WTC11 (cell line): ENCODE data around the gene CDX2. TPM values are rescaled to one million over a fixed set of nuclear protein-coding genes. Genes with fewer than 3 reads are reported as not detected.
A peak's percentile ranks its signal among the peaks of the same experiment; 100 is the strongest.

Experiments used
- ATAC-seq: fragments of 200-7000 bp; cut with Tn5 transposase; 2 replicates; pipeline ENCODE4 v1.10.0; 2021; ENCODE audit warnings: mild to moderate bottlenecking, moderate library complexity
- CTCF ChIA-PET: fragments of 300-600 bp; sonication (Branson Sonifier 250); formaldehyde crosslinking; loops from one replicate; lab custom pipeline; 2021; ENCODE audit warnings: antibody characterized with exemption; lab: Charles Lee
- POLR2A ChIA-PET: fragments of 350-600 bp; sonication (Branson Sonifier 250); formaldehyde crosslinking; loops from one replicate; lab custom pipeline; 2021; ENCODE audit warnings: antibody characterized with exemption; lab: Charles Lee
- DNase-seq: peaks from one replicate; pipeline ENCODE4 v3.0.0; 2021; ENCODE audit warnings: low spot score
- H3K27ac Mint-ChIP-seq: 2 replicates; pipeline ENCODE4 v1.8.0; 2021; ENCODE audit warnings: mixed read lengths
- H3K27me3 Mint-ChIP-seq: 2 replicates; pipeline ENCODE4 v1.8.0; 2021; ENCODE audit warnings: low read depth, mild to moderate bottlenecking, moderate library complexity, mixed read lengths
- H3K36me3 Mint-ChIP-seq: 2 replicates; pipeline ENCODE4 v1.8.0; 2021; ENCODE audit warnings: mixed read lengths
- H3K4me1 Mint-ChIP-seq: 2 replicates; pipeline ENCODE4 v1.8.0; 2022; ENCODE audit warnings: mixed read lengths
- H3K4me3 Mint-ChIP-seq: 2 replicates; pipeline ENCODE4 v1.8.0; 2021; ENCODE audit warnings: mild to moderate bottlenecking, moderate library complexity, mixed read lengths
- H3K9me3 Mint-ChIP-seq: 2 replicates; pipeline ENCODE4 v1.8.0; 2021; ENCODE audit warnings: mixed read lengths
- FOXP1 ChIP-seq: sonication (generic); formaldehyde crosslinking; IDR thresholded peaks from 2 replicates; pipeline ENCODE4 v1.8.0; 2022; ENCODE audit warnings: missing genetic modification reagents, mild to moderate bottlenecking, moderate library complexity, borderline replicate concordance
- GABPB1 ChIP-seq: sonication (generic); formaldehyde crosslinking; IDR thresholded peaks from 2 replicates; pipeline ENCODE4 v1.8.1; 2023; ENCODE audit warnings: mild to moderate bottlenecking, missing genetic modification reagents
- JAZF1 ChIP-seq: fragments of 250-450 bp; sonication (Bioruptor Pico); IDR thresholded peaks from 2 replicates; pipeline ENCODE4 v1.9.0; 2021; ENCODE audit warnings: moderate library complexity, mild to moderate bottlenecking, inconsistent platforms
- MXD4 ChIP-seq: fragments of 250-450 bp; sonication (Bioruptor Pico); IDR thresholded peaks from 2 replicates; pipeline ENCODE4 v1.8.0; 2021; ENCODE audit warnings: mild to moderate bottlenecking, moderate library complexity, borderline replicate concordance
- RORB ChIP-seq: fragments of 250-450 bp; sonication (Bioruptor Pico); IDR thresholded peaks from 2 replicates; pipeline ENCODE4 v1.9.0; 2021; ENCODE audit warnings: mild to moderate bottlenecking
- ZNF138 ChIP-seq: sonication (generic); formaldehyde crosslinking; conservative IDR thresholded peaks from 2 replicates; pipeline ENCODE4 v1.8.1; 2022; ENCODE audit warnings: mild to moderate bottlenecking, moderate library complexity, missing genetic modification reagents
- total RNA-seq: library from RNA; stranded (reverse); gene quantifications from 3 replicates; pipeline ENCODE4 v1.2.3, GENCODE V29; 2021
- TF ChIP-seq, protein P1 (sequence below): fragments of 250-450 bp; sonication (Bioruptor Pico); IDR thresholded peaks from 2 replicates; pipeline ENCODE4 v1.9.0; 2021; ENCODE audit warnings: mild to moderate bottlenecking
- TF ChIP-seq, protein P2 (sequence below): fragments of 250-450 bp; sonication (Bioruptor Pico); IDR thresholded peaks from 2 replicates; pipeline ENCODE4 v1.9.0; 2021; ENCODE audit warnings: mild to moderate bottlenecking, borderline replicate concordance
- TF ChIP-seq, protein P3 (sequence below): sonication (generic); formaldehyde crosslinking; IDR thresholded peaks from 2 replicates; pipeline ENCODE4 v1.8.0; 2022; ENCODE audit warnings: mild to moderate bottlenecking, missing genetic modification reagents
- TF ChIP-seq, protein P4 (sequence below): fragments of 200-600 bp; IDR thresholded peaks from 2 replicates; pipeline ENCODE4 v1.8.0; 2022; ENCODE audit warnings: antibody characterized with exemption
- TF ChIP-seq, protein P5 (sequence below): sonication (generic); formaldehyde crosslinking; IDR thresholded peaks from 2 replicates; pipeline ENCODE4 v1.8.0; 2023; ENCODE audit warnings: mild to moderate bottlenecking, missing genetic modification reagents

Gene CDX2
- total RNA-seq, 1 experiment from 2014 or later = 0.44 TPM

DNA sequence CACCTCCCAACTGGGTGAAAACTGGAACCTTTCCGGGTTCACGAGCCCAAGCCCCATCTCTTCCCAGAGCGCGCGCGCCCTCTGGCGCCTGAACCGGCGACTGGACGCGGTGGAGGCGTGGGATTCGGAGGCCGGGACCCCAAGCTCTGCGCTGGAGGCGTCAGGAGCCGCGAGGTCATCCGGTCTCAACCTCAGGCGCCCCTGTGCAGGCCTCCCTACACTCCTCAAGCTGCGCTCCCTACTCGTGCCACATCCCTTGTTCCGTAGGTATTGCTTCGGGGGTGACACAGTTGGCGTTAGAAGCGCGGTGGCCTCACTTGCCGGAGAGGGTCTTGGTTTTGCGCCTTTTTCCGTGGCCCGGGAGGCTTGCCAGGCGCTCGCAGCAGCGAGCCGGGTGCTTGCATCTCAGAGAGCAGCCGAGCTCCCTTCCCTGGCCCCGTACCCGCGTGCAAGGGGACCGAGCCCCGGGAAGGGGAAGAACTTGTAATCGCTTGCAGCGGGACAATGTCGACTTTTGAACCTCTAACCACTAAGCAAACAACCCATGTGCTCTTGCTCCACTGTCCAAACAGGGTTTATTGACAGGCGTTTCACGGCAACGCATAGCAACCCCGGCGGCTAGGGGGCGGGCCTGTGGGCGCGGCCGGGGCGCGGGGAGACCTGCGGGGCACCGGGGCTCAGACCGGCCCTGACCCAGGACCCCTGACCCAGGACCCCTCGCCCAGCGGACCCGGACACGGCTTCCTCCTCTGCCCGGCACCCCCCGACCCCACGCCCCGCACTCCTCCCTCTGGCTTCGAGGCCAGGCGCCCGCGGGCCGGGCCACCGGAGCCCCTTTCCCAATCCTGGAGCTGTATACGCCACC, 8.5 kb downstream of the CDX2 start:
- Mint-ChIP-seq H3K36me3 (no peaks in the 10 kb centered on the region), H3K4me1 (peaks cover 37% of the 10 kb centered on the region), H3K9me3 (no peaks in the 10 kb centered on the region), H3K4me3 (peak overlapping the region; percentile 56), H3K27me3 (peaks cover 100% of the 10 kb centered on the region), H3K27ac (no peak overlapping the region)
- DNase-seq = peak; percentile 89
- ChIA-PET CTCF (interaction anchor here (0.5 to 3.6 kb wide), 31 partner anchors 9 to 599 kb away, joined by 3 to 46 read pairs (median 5); partner anchors contain the start of genes CDX2 and PDX1), POLR2A (no interaction called here)
- ATAC-seq = peak; percentile 76
- TF ChIP-seq, protein P1, sequence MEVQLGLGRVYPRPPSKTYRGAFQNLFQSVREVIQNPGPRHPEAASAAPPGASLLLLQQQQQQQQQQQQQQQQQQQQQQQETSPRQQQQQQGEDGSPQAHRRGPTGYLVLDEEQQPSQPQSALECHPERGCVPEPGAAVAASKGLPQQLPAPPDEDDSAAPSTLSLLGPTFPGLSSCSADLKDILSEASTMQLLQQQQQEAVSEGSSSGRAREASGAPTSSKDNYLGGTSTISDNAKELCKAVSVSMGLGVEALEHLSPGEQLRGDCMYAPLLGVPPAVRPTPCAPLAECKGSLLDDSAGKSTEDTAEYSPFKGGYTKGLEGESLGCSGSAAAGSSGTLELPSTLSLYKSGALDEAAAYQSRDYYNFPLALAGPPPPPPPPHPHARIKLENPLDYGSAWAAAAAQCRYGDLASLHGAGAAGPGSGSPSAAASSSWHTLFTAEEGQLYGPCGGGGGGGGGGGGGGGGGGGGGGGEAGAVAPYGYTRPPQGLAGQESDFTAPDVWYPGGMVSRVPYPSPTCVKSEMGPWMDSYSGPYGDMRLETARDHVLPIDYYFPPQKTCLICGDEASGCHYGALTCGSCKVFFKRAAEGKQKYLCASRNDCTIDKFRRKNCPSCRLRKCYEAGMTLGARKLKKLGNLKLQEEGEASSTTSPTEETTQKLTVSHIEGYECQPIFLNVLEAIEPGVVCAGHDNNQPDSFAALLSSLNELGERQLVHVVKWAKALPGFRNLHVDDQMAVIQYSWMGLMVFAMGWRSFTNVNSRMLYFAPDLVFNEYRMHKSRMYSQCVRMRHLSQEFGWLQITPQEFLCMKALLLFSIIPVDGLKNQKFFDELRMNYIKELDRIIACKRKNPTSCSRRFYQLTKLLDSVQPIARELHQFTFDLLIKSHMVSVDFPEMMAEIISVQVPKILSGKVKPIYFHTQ (CRISPR knock-in tag) = no peak
- TF ChIP-seq, protein P2, sequence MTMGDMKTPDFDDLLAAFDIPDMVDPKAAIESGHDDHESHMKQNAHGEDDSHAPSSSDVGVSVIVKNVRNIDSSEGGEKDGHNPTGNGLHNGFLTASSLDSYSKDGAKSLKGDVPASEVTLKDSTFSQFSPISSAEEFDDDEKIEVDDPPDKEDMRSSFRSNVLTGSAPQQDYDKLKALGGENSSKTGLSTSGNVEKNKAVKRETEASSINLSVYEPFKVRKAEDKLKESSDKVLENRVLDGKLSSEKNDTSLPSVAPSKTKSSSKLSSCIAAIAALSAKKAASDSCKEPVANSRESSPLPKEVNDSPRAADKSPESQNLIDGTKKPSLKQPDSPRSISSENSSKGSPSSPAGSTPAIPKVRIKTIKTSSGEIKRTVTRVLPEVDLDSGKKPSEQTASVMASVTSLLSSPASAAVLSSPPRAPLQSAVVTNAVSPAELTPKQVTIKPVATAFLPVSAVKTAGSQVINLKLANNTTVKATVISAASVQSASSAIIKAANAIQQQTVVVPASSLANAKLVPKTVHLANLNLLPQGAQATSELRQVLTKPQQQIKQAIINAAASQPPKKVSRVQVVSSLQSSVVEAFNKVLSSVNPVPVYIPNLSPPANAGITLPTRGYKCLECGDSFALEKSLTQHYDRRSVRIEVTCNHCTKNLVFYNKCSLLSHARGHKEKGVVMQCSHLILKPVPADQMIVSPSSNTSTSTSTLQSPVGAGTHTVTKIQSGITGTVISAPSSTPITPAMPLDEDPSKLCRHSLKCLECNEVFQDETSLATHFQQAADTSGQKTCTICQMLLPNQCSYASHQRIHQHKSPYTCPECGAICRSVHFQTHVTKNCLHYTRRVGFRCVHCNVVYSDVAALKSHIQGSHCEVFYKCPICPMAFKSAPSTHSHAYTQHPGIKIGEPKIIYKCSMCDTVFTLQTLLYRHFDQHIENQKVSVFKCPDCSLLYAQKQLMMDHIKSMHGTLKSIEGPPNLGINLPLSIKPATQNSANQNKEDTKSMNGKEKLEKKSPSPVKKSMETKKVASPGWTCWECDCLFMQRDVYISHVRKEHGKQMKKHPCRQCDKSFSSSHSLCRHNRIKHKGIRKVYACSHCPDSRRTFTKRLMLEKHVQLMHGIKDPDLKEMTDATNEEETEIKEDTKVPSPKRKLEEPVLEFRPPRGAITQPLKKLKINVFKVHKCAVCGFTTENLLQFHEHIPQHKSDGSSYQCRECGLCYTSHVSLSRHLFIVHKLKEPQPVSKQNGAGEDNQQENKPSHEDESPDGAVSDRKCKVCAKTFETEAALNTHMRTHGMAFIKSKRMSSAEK (CRISPR knock-in tag) = no peak
- TF ChIP-seq, protein P3, sequence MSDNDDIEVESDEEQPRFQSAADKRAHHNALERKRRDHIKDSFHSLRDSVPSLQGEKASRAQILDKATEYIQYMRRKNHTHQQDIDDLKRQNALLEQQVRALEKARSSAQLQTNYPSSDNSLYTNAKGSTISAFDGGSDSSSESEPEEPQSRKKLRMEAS (CRISPR knock-in tag) = peak; percentile 31; the same call in 1 of the 2 replicates
- TF ChIP-seq, protein P4, sequence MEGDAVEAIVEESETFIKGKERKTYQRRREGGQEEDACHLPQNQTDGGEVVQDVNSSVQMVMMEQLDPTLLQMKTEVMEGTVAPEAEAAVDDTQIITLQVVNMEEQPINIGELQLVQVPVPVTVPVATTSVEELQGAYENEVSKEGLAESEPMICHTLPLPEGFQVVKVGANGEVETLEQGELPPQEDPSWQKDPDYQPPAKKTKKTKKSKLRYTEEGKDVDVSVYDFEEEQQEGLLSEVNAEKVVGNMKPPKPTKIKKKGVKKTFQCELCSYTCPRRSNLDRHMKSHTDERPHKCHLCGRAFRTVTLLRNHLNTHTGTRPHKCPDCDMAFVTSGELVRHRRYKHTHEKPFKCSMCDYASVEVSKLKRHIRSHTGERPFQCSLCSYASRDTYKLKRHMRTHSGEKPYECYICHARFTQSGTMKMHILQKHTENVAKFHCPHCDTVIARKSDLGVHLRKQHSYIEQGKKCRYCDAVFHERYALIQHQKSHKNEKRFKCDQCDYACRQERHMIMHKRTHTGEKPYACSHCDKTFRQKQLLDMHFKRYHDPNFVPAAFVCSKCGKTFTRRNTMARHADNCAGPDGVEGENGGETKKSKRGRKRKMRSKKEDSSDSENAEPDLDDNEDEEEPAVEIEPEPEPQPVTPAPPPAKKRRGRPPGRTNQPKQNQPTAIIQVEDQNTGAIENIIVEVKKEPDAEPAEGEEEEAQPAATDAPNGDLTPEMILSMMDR = peak; percentile 55
- peak; percentile 63; the same call in 1 of the 2 replicates for TF ChIP-seq GABPB1 (CRISPR knock-in tag)
- TF ChIP-seq, protein P5, sequence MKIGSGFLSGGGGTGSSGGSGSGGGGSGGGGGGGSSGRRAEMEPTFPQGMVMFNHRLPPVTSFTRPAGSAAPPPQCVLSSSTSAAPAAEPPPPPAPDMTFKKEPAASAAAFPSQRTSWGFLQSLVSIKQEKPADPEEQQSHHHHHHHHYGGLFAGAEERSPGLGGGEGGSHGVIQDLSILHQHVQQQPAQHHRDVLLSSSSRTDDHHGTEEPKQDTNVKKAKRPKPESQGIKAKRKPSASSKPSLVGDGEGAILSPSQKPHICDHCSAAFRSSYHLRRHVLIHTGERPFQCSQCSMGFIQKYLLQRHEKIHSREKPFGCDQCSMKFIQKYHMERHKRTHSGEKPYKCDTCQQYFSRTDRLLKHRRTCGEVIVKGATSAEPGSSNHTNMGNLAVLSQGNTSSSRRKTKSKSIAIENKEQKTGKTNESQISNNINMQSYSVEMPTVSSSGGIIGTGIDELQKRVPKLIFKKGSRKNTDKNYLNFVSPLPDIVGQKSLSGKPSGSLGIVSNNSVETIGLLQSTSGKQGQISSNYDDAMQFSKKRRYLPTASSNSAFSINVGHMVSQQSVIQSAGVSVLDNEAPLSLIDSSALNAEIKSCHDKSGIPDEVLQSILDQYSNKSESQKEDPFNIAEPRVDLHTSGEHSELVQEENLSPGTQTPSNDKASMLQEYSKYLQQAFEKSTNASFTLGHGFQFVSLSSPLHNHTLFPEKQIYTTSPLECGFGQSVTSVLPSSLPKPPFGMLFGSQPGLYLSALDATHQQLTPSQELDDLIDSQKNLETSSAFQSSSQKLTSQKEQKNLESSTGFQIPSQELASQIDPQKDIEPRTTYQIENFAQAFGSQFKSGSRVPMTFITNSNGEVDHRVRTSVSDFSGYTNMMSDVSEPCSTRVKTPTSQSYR (CRISPR knock-in tag) = no peak
- TF ChIP-seq FOXP1 (CRISPR knock-in tag) = no peak
- TF ChIP-seq ZNF138 (CRISPR knock-in tag) = no peak
- TF ChIP-seq JAZF1 (CRISPR knock-in tag) = no peak
- TF ChIP-seq RORB (CRISPR knock-in tag) = no peak
- no peak for TF ChIP-seq MXD4 (CRISPR knock-in tag)
